OCI-LY1 (cell line): ENCODE measurements around the gene FAM78A.

Source experiments
- EZH2 ChIP-seq: fragments of 200-600 bp; sonication (generic), shearing (Covaris generic); IDR thresholded peaks from 2 replicates; pipeline ENCODE4 v1.8.0; 2017; ENCODE audit warnings: borderline replicate concordance, mixed run types, mild to moderate bottlenecking, antibody characterized with exemption, low read length, moderate library complexity, mixed read lengths
- TF ChIP-seq, protein P1 (sequence below): fragments of 200-600 bp; sonication (generic), shearing (Covaris generic); IDR thresholded peaks from 2 replicates; pipeline ENCODE4 v1.5.1; 2017; ENCODE audit warnings: mild to moderate bottlenecking, antibody characterized with exemption, low read length, moderate library complexity, mixed read lengths

DNA sequence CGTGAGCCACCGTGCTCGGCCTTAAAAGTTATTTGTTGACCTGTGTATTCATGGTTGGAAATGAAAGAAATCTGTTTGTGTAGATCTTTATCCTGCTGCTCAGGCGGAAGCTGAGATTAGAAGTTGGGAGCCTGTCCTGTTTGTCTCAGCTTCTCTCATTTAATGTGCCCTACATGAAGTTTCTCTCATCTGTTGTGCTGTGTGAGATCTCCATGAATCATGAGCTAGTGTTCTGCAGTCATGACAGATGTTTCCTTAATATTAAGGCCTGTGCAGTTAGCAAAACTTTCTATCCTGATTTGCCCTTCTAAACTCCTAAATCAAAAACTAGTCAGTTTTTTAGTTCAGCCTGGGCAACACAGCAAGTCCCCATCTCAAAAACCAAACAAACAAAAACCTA is 59.5 kb downstream of the FAM78A start:
- TF ChIP-seq, protein P1, sequence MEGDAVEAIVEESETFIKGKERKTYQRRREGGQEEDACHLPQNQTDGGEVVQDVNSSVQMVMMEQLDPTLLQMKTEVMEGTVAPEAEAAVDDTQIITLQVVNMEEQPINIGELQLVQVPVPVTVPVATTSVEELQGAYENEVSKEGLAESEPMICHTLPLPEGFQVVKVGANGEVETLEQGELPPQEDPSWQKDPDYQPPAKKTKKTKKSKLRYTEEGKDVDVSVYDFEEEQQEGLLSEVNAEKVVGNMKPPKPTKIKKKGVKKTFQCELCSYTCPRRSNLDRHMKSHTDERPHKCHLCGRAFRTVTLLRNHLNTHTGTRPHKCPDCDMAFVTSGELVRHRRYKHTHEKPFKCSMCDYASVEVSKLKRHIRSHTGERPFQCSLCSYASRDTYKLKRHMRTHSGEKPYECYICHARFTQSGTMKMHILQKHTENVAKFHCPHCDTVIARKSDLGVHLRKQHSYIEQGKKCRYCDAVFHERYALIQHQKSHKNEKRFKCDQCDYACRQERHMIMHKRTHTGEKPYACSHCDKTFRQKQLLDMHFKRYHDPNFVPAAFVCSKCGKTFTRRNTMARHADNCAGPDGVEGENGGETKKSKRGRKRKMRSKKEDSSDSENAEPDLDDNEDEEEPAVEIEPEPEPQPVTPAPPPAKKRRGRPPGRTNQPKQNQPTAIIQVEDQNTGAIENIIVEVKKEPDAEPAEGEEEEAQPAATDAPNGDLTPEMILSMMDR = no peak
- TF ChIP-seq EZH2 = no peak
